C4-2B (cell line): ENCODE results near the gene RPS15A.
"Not testable (repeated sequence)": the region's sequence is repeated elsewhere in the genome, so short reads cannot be mapped to it uniquely, and the experiment has no call there.

Experiments used
- H3K27ac ChIP-seq: fragments of 450-650 bp; 2 replicates; pipeline ENCODE4 v1.5.1; 2017
- ZFX ChIP-seq: fragments of 450-650 bp; IDR thresholded peaks from 2 replicates; pipeline ENCODE4 v1.6.1; 2017
- TF ChIP-seq, protein P1 (sequence below): fragments of 450-650 bp; conservative IDR thresholded peaks from 2 replicates; pipeline ENCODE4 v1.5.1; 2017; ENCODE audit warnings: mild to moderate bottlenecking

The RPS15A gene

DNA sequence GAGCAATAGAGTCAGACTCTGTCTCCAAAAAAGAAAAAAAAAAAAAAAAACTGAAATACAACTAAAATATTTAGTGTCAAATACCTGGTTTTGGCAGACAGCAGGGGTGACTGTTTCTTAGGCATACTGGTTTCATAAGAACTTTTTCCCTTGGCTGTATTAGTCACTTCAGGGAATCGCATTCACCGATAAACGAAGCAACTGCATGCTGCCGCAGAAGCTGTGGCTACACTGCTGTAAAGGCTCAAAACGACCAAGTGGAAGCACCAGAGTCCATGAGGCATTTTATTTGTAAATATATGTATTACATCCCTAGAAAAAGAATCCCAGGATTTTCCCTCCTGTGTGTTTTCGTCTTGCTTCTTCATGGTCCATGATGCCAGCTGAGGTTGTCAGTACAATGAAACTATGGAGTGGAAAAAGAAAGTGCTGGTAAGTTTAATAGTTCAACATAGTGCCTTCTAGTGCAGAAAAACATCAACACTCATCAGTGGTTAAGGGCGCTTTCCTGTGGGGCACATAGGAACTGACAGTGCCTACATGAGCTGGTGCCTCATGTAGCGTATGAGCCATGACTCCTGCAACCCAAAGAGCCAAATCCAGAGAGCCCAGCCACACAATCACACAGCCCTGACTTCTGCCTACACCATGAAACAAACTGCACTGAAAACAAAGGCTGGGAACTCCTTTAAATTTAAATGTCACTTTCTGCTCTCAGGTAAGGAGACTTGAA, 7.3 kb downstream of the RPS15A start:
- no peak overlapping the region for H3K27ac ChIP-seq
- TF ChIP-seq, protein P1, sequence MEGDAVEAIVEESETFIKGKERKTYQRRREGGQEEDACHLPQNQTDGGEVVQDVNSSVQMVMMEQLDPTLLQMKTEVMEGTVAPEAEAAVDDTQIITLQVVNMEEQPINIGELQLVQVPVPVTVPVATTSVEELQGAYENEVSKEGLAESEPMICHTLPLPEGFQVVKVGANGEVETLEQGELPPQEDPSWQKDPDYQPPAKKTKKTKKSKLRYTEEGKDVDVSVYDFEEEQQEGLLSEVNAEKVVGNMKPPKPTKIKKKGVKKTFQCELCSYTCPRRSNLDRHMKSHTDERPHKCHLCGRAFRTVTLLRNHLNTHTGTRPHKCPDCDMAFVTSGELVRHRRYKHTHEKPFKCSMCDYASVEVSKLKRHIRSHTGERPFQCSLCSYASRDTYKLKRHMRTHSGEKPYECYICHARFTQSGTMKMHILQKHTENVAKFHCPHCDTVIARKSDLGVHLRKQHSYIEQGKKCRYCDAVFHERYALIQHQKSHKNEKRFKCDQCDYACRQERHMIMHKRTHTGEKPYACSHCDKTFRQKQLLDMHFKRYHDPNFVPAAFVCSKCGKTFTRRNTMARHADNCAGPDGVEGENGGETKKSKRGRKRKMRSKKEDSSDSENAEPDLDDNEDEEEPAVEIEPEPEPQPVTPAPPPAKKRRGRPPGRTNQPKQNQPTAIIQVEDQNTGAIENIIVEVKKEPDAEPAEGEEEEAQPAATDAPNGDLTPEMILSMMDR: no peak
- no peak for TF ChIP-seq ZFX

DNA sequence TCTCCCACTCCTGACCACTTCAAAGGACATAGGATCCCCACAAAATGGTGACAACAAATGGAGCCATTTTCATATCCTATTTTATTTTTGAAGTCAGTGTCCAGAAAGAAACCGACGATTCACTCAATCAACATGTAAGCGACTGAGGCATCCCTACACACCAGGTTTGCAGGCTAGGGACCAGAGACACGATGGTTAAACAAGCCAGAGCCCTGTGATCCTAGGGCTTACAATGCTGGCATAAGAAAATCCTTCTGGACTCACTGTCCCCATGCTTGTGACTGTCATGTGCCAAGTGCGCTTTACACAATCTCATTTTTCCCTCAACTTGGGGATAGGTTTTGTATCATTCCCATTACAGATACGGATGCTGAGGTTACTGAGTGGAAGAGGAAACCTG, 8.9 kb downstream of the RPS15A start:
- H3K27ac ChIP-seq: not testable (repeated sequence)

DNA sequence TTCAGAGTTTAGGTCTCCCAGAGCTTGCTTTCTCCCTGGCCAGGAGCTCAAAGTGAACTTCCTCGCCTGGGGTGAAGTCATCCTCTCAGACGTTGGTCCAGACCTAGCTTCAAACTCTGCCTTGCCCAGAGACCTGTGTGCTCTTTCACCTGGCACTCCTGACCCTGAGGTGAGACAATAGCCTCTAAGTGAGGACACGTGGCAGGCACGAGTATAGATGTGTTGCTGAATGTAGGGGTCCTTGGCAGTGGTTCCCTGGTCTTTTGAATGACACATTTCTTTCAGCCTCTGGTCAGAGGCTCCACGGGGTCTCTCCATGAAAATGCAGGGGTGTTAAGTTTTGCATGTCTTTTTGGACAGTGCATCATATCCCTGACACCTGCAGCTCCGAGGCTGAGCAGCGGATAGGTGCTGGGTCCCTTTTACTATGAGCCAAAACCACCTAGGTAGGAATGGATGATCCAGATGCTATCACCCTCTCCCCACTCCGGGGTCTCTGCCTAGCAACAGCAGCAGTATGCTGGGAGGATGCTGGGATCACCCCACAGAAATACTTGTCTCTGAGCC, 9.6 kb downstream of the RPS15A start:
- not testable (repeated sequence) for H3K27ac ChIP-seq

- not testable (repeated sequence) for H3K27ac ChIP-seq
Measured at GRCh38 chr16:18777664-18778063, 12.5 kb downstream of the RPS15A start.

GRCh38 chr16:18776334-18776733, 13.8 kb downstream of the RPS15A start:
- H3K27ac ChIP-seq: not testable (repeated sequence)

DNA sequence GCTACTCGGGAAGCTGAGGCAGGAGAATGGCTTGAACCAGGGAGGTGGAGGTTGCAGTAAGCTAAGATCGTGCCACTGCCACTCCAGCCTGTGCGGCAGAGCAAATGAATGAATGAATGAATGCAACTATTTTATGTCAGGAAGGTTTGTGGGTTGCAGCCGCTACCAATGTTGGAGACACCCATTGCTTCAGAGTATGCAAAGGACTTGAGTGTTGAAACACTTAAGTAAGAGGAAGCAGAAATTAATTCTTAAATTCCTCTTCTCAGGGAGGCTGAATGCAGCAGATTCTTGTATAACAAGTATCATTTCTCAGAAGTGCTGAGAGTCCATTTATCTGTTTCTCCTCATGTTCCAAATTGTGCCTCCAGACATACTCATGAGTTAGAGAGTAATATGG, 15.5 kb downstream of the RPS15A start:
- H3K27ac ChIP-seq: not testable (repeated sequence)

- not testable (repeated sequence) for H3K27ac ChIP-seq
Measured at GRCh38 chr16:18772171-18772570, 18.0 kb downstream of the RPS15A start.

DNA sequence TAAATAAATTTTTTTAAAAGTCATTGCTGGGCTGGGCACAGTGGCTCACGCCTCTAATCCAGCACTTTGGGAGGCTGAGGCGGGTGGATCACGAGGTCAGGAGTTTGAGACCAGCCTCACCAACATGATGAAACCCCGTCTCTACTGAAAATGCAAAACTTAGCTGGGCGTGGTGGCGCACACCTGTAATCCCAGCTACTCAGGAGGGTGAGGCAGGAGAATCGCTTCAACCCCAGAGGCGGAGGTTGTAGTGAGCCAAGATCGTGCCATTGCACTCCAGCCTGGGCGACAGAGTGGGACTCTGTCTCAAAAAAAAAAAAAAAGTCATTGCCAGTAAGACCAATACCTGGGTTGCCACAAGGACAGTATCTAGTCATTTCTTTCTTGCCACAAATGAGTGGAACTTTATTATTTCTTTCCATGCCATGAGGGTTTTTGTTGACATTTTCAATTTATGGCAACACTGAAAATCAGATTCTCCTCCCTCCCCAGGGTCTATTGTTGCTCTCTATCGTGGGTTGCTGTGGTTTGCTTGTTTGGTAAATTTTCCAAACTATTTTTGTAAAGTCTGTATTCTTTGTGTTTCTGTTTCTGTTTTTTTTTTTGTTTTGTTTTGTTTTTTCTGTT, 19.7 kb downstream of the RPS15A start:
- H3K27ac ChIP-seq: not testable (repeated sequence)

DNA sequence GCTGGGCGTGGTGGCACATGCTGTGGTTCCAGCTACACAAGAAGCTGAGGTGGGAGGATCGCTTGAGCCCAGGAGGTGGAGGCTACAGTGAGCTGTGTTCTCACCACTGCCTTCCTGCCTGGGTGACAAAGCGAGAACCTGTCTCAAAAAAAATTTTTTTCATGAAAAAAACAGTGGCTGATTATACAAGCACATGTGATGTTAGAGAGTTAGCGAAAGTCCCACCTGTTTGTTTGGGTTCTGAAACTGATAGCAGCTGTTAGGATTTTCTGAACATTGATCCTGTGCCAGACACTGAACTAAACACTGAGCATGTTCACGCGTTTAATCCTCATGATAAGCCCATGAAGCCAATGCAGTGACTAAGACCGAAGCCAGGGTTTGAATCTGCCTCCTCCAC, 22.9 kb downstream of the RPS15A start:
- H3K27ac ChIP-seq: not testable (repeated sequence)

GRCh38 chr16:18762713-18763112, 27.4 kb downstream of the RPS15A start:
- H3K27ac ChIP-seq: not testable (repeated sequence)

DNA sequence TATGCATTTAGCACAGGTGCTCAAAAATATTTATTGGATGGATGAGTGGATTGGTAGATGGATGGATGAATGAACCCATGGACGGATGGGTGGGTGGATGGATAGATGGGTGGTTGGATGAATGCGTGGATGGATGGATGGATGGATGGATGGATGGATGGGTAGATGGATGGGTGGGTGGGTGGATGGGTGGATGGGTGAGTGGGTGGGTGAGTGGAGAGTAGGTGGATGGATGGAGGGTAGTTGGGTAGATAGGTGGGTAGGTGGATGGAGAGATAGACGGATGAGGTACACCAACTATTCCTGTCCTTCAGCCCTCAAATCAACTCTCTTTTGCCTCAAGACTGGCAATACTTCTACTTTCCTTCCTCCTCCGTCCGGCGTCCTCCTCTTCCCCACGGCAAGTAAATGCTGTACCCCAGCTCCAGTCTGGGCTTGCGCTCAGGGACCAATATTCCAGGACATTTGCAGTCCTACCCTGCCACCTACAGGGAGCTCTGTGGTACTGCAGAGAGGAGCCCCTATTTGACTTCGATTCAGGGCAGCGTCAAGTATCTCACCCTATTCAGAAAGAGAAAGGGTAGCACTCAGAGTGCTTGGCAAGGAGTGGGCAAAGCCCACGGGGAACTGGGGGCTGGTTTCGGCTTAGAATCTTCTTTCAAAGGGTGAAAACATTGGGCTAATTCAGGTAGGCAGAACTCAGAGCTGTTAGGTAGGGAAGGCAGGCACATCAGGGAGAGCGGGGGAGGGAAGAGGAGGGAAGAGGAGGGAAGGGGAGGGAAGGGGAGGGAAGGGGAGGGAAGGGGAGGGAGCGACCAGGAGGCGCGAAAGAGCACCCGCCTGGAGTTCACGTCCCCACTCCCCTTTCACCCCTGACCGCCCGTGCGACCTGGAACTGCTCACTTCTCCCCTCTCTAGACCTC, 30.3 kb downstream of the RPS15A start:
- not testable (repeated sequence) for H3K27ac ChIP-seq
- TF ChIP-seq, protein P1: peak; percentile 48

DNA sequence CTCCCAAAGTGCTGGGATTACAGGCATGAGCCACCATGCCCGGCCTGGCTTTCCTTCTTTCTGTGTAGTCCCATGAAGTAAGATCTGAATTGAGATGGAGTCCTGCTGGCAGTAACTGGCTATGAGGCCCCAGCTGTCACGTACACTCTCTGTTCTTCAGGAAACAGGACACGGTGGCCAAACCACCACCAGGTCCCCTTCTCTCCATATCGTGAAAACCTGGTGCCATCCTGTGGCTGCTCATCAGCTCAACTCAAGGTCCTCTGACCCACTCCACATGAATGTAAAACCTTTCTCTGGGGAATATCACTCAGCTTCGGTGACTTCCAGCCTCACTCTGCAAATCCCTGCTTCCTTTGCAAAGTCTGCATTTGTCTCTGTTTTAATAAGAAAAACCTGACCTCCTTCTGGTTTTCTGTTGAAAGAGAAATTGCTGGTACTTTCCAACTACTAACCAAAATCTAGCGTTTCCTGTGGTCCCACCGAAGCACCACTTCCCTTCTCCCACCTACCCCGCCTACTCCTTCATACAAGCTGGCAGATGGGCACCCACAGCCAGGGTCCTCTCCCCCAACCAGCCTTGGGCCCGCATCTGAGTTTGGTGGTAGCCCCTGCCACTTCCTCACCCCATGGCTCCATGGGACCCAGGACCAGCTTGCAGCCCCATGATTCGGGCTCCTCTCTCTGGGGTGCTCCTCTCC, 32.0 kb downstream of the RPS15A start:
- not testable (repeated sequence) for H3K27ac ChIP-seq

DNA sequence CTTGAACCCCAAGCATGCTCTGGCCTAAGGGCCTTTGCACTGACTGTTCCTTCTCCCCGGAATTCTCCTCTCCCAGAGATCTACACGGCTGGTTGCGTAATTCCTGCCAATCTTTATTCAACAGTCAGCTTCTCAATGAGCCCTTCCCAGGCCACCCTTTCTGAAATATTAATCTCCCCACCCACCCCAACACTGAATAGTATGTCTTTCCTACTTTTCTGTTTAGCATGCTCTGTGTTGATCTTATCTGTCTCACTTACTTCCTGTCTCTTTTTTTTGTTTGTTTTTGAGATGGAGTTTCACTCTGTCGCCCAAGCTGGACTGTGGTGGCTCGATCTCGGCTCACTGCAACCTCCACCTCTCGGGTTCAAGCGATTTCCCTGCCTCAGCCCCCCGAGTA, 33.5 kb downstream of the RPS15A start:
- not testable (repeated sequence) for H3K27ac ChIP-seq

DNA sequence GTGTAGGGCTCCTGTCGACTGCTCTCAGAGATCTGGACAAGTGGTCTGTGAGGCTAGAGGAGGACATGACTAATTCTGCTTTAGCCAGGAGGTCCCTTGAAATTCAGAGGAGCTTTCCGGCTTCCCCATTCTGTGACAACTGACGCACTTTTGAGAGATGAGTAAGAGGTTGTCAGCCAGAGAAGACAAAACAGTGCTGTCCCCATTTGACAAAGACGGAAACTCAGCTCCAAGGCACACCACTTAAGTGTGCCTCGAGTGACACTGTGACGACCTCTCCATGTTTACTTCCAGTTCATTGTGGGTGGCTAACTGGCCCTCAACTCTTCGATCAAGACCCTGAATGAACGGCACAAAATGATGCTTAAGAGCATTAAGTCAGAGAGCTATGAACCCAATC, 47.3 kb downstream of the RPS15A start:
- not testable (repeated sequence) for H3K27ac ChIP-seq

DNA sequence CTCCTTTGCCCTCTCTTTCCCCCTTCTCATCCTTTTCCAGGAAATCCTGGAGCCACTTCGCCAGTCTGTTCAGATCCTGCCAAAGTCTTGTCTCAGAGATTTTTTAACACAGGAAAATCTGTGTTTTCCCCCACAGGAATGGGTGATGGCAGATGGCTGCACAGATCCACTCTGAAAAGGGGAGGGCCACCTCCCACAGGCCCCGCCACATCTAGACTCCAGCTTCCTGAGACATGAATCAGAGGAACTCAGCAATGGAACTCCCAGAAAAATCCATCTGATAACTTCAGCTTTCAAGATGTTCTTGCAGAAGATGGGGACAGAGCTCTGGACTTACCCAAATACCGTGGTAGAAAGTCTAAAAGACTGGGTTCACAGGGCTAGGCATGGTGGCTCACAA, 50.1 kb downstream of the RPS15A start:
- H3K27ac ChIP-seq: not testable (repeated sequence)

- not testable (repeated sequence) for H3K27ac ChIP-seq
Measured at GRCh38 chr16:18738768-18739167, 51.4 kb downstream of the RPS15A start.

GRCh38 chr16:18734279-18734678, 55.9 kb downstream of the RPS15A start:
- not testable (repeated sequence) for H3K27ac ChIP-seq
